Transverse colon (tissue), 4 donors: ENCODE results near the gene DGAT2L6. TPM values are rescaled to one million over a fixed set of nuclear protein-coding genes. Genes with fewer than 3 reads are reported as not detected.

Source experiments
- DNase-seq: peaks from one replicate; pipeline ENCODE4 v3.0.0-alpha.2; 2019
- H3K27ac ChIP-seq, 4 donors: fragments of 200-600 bp; sonication (generic); 2 replicates each; pipeline ENCODE4 v1.5.1; 2016 to 2018; ENCODE audit warnings: inconsistent platforms in 4 of 4
- H3K27me3 ChIP-seq: fragments of 200-600 bp; sonication (generic); 2 replicates; pipeline ENCODE4 v1.5.1; 2017; ENCODE audit warnings: inconsistent platforms
- H3K36me3 ChIP-seq, 4 donors: fragments of 200-600 bp; sonication (generic); 2 replicates each; pipeline ENCODE4 v1.5.1; 2017 to 2019; ENCODE audit warnings: inconsistent platforms in 4 of 4
- H3K4me1 ChIP-seq, 4 donors: fragments of 200-600 bp; sonication (generic); 2 replicates each; pipeline ENCODE4 v1.5.1; 2017 to 2020; ENCODE audit warnings: inconsistent platforms in 4 of 4
- H3K4me3 ChIP-seq, 4 donors: fragments of 200-600 bp; sonication (generic); 1 replicate in 1 of 4; 2 replicates in 3 of 4; pipeline versions ENCODE4 v1.5.1 to v1.6.1; 2017 to 2019; ENCODE audit warnings: inconsistent platforms in 4 of 4
- H3K9me3 ChIP-seq, 2 donors: fragments of 200-600 bp; sonication (generic); 2 replicates each; pipeline ENCODE4 v1.5.1; 2017 to 2019; ENCODE audit warnings: inconsistent platforms in 2 of 2
- EP300 ChIP-seq: sonication (generic); formaldehyde crosslinking; IDR thresholded peaks from one replicate; pipeline ENCODE4 v1.6.1; 2017; ENCODE audit warnings: antibody characterized with exemption, low read depth
- POLR2A ChIP-seq: fragments of 450-650 bp; IDR thresholded peaks from one replicate; pipeline ENCODE4 v1.6.1; 2016; ENCODE audit warnings: antibody characterized with exemption, mild to moderate bottlenecking, moderate library complexity
- POLR2AphosphoS5 ChIP-seq, 3 donors: sonication (generic); formaldehyde crosslinking; IDR thresholded peaks; one replicate each; pipeline ENCODE4 v1.6.1; 2016; ENCODE audit warnings: antibody characterized with exemption in 3 of 3
- WGBS, 2 donors: methylation state at CpG; one replicate each; pipeline ENCODE4 v1.1.5; 2018; ENCODE audit warnings: low coverage in 1 of 2; 5-methylcytosine and 5-hydroxymethylcytosine counted together
- in situ Hi-C, 4 donors: fragments of 200-750 bp; cut with MboI; loops; one replicate each; pipeline versions ENCODE4 v1.15.0 to v1.15.1; 2017; ENCODE audit warnings: low sequenced_read_pairs in 3 of 4, low pct_ligation_motif_present in 1 of 4, low pct_unique_long_range_greater_than_20kb in 1 of 4
- intact Hi-C: fragments of 100-400 bp; cut with DNase I; formaldehyde crosslinking; loops from one replicate; pipeline ENCODE4 v1.15.1; 2023; ENCODE audit warnings: low total_unique reads
- total RNA-seq, 4 donors: library from RNA; depleted of rRNA; stranded (reverse); fragments of >200 nt; gene quantifications; one replicate each; pipeline ENCODE4 v1.1.0, GENCODE V29; 2016
- TF ChIP-seq, protein P1 (sequence below), 5 experiments: fragments of 200-600 bp in 3 of 5; fragments of 450-650 bp in 2 of 5; sonication (generic) in 3 of 5; IDR thresholded peaks; 1 replicate in 2 of 5; 2 replicates in 3 of 5; pipeline ENCODE4 v1.5.1; 2016 to 2017; ENCODE audit warnings: antibody characterized with exemption in 5 of 5, inconsistent platforms in 3 of 5, mild to moderate bottlenecking in 2 of 5, moderate library complexity in 1 of 5

DGAT2L6 gene
- total RNA-seq, 4 donors from 2014 or later: not detected

DNA sequence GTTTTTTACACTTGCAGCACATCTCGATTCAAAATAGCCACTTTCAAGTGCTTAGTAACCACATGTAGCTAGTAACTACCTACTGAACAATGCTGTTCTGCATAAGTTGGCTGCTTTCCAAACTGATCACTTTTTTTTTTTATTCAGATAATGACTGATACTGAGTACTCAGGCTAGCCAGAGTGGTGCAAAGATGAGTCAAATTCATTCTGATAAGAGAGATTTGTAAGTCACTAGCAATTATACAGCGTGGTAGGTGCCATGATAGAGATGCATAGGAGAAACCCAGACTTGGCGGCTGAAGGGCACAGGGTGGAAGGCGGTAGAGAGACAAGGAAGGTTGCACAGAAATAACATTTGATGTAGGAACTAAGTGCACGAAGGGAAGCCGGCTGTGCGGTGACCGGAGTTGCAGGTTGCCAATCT is 44.4 kb upstream of the DGAT2L6 start:
- H3K4me1 ChIP-seq: peaks cover 0 to 18% (median 6%) of the 10 kb centered on the region in 4 donors
- peak overlapping the region; percentile 87 to 93 (median 92) for H3K27ac ChIP-seq
- 0 to 30% methylated on average over 2 to 8 of the region's 8 CpGs for WGBS, 2 donors
- no peak for DNase-seq
- intact Hi-C loops: no loop called here
- no peaks in the 10 kb centered on the region for H3K27me3 ChIP-seq
- in situ Hi-C loops: no loop called here
- TF ChIP-seq EP300: no peak
- TF ChIP-seq, protein P1, sequence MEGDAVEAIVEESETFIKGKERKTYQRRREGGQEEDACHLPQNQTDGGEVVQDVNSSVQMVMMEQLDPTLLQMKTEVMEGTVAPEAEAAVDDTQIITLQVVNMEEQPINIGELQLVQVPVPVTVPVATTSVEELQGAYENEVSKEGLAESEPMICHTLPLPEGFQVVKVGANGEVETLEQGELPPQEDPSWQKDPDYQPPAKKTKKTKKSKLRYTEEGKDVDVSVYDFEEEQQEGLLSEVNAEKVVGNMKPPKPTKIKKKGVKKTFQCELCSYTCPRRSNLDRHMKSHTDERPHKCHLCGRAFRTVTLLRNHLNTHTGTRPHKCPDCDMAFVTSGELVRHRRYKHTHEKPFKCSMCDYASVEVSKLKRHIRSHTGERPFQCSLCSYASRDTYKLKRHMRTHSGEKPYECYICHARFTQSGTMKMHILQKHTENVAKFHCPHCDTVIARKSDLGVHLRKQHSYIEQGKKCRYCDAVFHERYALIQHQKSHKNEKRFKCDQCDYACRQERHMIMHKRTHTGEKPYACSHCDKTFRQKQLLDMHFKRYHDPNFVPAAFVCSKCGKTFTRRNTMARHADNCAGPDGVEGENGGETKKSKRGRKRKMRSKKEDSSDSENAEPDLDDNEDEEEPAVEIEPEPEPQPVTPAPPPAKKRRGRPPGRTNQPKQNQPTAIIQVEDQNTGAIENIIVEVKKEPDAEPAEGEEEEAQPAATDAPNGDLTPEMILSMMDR (IDR thresholded peaks at IDR 0.05): no peak
- TF ChIP-seq POLR2A: no peak
- TF ChIP-seq POLR2AphosphoS5 (IDR thresholded peaks at IDR 0.05): no peak
- H3K9me3 ChIP-seq: no peaks in the 10 kb centered on the region
- H3K36me3 ChIP-seq: no peaks in the 10 kb centered on the region
- peak overlapping the region; percentile 14 to 88 (median 54) for H3K4me3 ChIP-seq

GRCh38 chrX:70133303-70134115 is 43.8 kb upstream of the DGAT2L6 start, which contains the start of gene IGBP1:
Gene IGBP1 (plus strand): TSS chrX:70133447. CDS start chrX:70133948, 501 bp downstream.
- WGBS, 2 donors: 45% methylated on average over 56 of the region's 59 CpGs; no CpG with 5 or more reads in 1 of the 2 donors
- Histone ChIP-seq H3K36me3 (no peaks in the 10 kb centered on the region), H3K4me3 (peak within 1 kb of the TSS; percentile 48 to 88 (median 56)), H3K9me3 (no peaks in the 10 kb centered on the region), H3K4me1 (peaks cover 0 to 18% (median 6%) of the 10 kb centered on the region in 4 donors), H3K27me3 (no peaks in the 10 kb centered on the region), H3K27ac (peak within 1 kb of the TSS; percentile 87 to 93 (median 92))
- intact Hi-C loops: no loop called here
- DNase-seq: peak; percentile 82
- TF ChIP-seq EP300 (no peak), POLR2AphosphoS5 (IDR thresholded peaks at IDR 0.05) (peak in 2 of 3 donors; percentile 73 to 79), POLR2A (peak; percentile 72)
- TF ChIP-seq, protein P1 (IDR thresholded peaks at IDR 0.05): peak; percentile 40 to 70 (median 55)
- in situ Hi-C loops: no loop called here

DNA sequence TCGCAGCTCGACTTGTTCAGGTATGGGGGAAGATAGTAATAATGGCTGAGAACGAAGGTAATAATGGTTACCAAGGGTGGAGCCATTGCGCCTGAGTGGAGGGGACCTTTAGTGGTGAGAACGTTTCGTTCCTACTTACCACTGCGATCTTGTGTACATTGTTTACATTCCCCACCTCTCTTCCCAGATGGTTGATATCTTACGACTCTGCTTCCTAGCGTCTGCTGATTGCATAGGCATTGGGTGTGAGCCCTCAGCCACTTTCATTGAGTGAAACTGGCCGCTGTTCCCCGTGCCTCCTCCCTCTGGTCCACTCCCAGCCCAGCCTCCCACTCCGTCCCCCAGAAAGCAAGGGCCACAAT is 43.2 kb upstream of the DGAT2L6 start:
- Histone ChIP-seq H3K27ac (peak overlapping the region; percentile 87 to 93 (median 92)), H3K9me3 (no peaks in the 10 kb centered on the region), H3K4me1 (peaks cover 0 to 18% (median 6%) of the 10 kb centered on the region in 4 donors), H3K36me3 (no peaks in the 10 kb centered on the region), H3K27me3 (no peaks in the 10 kb centered on the region), H3K4me3 (peak overlapping the region; percentile 48 to 88 (median 56))
- intact Hi-C loops (no loop called here), in situ Hi-C loops (no loop called here)
- peak; percentile 11 for DNase-seq
- TF ChIP-seq EP300 (no peak), POLR2AphosphoS5 (IDR thresholded peaks at IDR 0.05) (no peak)
- TF ChIP-seq, protein P1 (IDR thresholded peaks at IDR 0.05): no peak
- 43% methylated on average over 12 of the region's 12 CpGs; no CpG with 5 or more reads in 1 of the 2 donors for WGBS, 2 donors

GRCh38 chrX:70138622-70139021 is 38.7 kb upstream of the DGAT2L6 start:
- intact Hi-C loops: no loop called here
- in situ Hi-C loops: no loop called here

More at GRCh38 chrX:70138622-70139021, 38.7 kb upstream of the DGAT2L6 start:
- H3K27ac ChIP-seq: no peak overlapping the region
- H3K27me3 ChIP-seq: no peaks in the 10 kb centered on the region
- peaks cover 0 to 18% (median 6%) of the 10 kb centered on the region in 4 donors for H3K4me1 ChIP-seq
- no peak for DNase-seq
- TF ChIP-seq, protein P1 (IDR thresholded peaks at IDR 0.05): no peak
- no peak for TF ChIP-seq EP300
- TF ChIP-seq POLR2AphosphoS5 (IDR thresholded peaks at IDR 0.05): no peak
- no peak for TF ChIP-seq POLR2A
- WGBS, 2 donors: 80 to 100% methylated on average over 2 of the region's 2 CpGs
- no peaks in the 10 kb centered on the region for H3K36me3 ChIP-seq
- H3K4me3 ChIP-seq: no peak overlapping the region
- no peaks in the 10 kb centered on the region for H3K9me3 ChIP-seq
